H9 (cell line): Measurements from ENCODE around the gene CRHBP. TPM values are rescaled to one million over a fixed set of nuclear protein-coding genes. Genes with fewer than 3 reads are reported as not detected.

Experiments
- DNase-seq: peaks from one replicate; pipeline ENCODE4 v3.0.0-alpha.2; 2017
- H2AFZ ChIP-seq: one replicate; pipeline ENCODE4 v1.6.1; 2013; ENCODE audit warnings: mild to moderate bottlenecking, low read length, control low read depth, moderate library complexity
- H2AK5ac ChIP-seq: 2 replicates; pipeline ENCODE4 v1.6.1; 2013; ENCODE audit warnings: low read length, control low read depth, mixed read lengths; ENCODE audit not compliant: insufficient read length
- H2BK120ac ChIP-seq: one replicate; pipeline ENCODE4 v1.6.1; 2013; ENCODE audit warnings: low read depth, mild to moderate bottlenecking, low read length, control low read depth, inconsistent platforms; ENCODE audit not compliant: poor library complexity, severe bottlenecking
- H2BK12ac ChIP-seq: 2 replicates; pipeline ENCODE4 v1.6.1; 2013; ENCODE audit warnings: low read length, control low read depth, mixed read lengths, low read depth; ENCODE audit not compliant: insufficient read length
- H2BK15ac ChIP-seq: 2 replicates; pipeline ENCODE4 v1.6.1; 2013; ENCODE audit warnings: low read depth, low read length, control low read depth
- H2BK20ac ChIP-seq: one replicate; pipeline ENCODE4 v1.6.1; 2013; ENCODE audit warnings: low read depth, mild to moderate bottlenecking, low read length, control low read depth, inconsistent platforms; ENCODE audit not compliant: poor library complexity, severe bottlenecking
- H2BK5ac ChIP-seq: 2 replicates; pipeline ENCODE4 v1.6.1; 2013; ENCODE audit warnings: low read length, control low read depth, mixed read lengths; ENCODE audit not compliant: insufficient read length
- H3K14ac ChIP-seq: 2 replicates; pipeline ENCODE4 v1.6.1; 2013; ENCODE audit warnings: low read length, control low read depth; ENCODE audit not compliant: insufficient read depth
- H3K18ac ChIP-seq: 2 replicates; pipeline ENCODE4 v1.6.1; 2013; ENCODE audit warnings: low read depth, mild to moderate bottlenecking, mixed read lengths, low read length, control low read depth; ENCODE audit not compliant: insufficient read length
- H3K23ac ChIP-seq: 2 replicates; pipeline ENCODE4 v1.6.1; 2013; ENCODE audit warnings: low read length, control low read depth, mixed read lengths, low read depth; ENCODE audit not compliant: insufficient read length
- H3K23me2 ChIP-seq: 2 replicates; pipeline ENCODE4 v1.6.1; 2013; ENCODE audit warnings: low read depth, mild to moderate bottlenecking, mixed read lengths, low read length, control low read depth; ENCODE audit not compliant: insufficient read length, poor library complexity, severe bottlenecking
- H3K27ac ChIP-seq: 2 replicates; pipeline ENCODE4 v1.5.1; 2013; ENCODE audit warnings: low read length, control low read depth, mixed read lengths, low read depth; ENCODE audit not compliant: insufficient read length
- H3K27me3 ChIP-seq: 2 replicates; pipeline ENCODE4 v1.6.1; 2013; ENCODE audit warnings: low read length, control low read depth, inconsistent platforms; ENCODE audit not compliant: insufficient read depth
- H3K4ac ChIP-seq: 2 replicates; pipeline ENCODE4 v1.6.1; 2013; ENCODE audit warnings: low read depth, mild to moderate bottlenecking, control low read depth, inconsistent platforms, low read length, moderate library complexity
- H3K4me1 ChIP-seq: 2 replicates; pipeline ENCODE4 v1.6.1; 2013; ENCODE audit warnings: low read length, control low read depth, inconsistent platforms; ENCODE audit not compliant: insufficient read depth
- H3K4me2 ChIP-seq: 2 replicates; pipeline ENCODE4 v1.6.1; 2013; ENCODE audit warnings: low read length, control low read depth, mixed read lengths; ENCODE audit not compliant: insufficient read length, insufficient read depth
- H3K56ac ChIP-seq: 2 replicates; pipeline ENCODE4 v1.6.1; 2013; ENCODE audit warnings: low read depth, mild to moderate bottlenecking, mixed read lengths, low read length, control low read depth; ENCODE audit not compliant: insufficient read length
- H3K79me1 ChIP-seq: 2 replicates; pipeline ENCODE4 v1.6.1; 2013; ENCODE audit warnings: low read depth, mild to moderate bottlenecking, moderate library complexity, low read length, control low read depth, inconsistent platforms; ENCODE audit not compliant: insufficient read depth, poor library complexity, severe bottlenecking
- H3K79me2 ChIP-seq: 2 replicates; pipeline ENCODE4 v1.6.1; 2013; ENCODE audit warnings: low read length, control low read depth, inconsistent platforms; ENCODE audit not compliant: insufficient read depth
- H3K9ac ChIP-seq: 2 replicates; pipeline ENCODE4 v1.6.1; 2013; ENCODE audit warnings: low read length, control low read depth, mixed read lengths; ENCODE audit not compliant: insufficient read length; ENCODE audit errors: extremely low read depth
- H3K9me3 ChIP-seq: one replicate; pipeline ENCODE4 v1.6.1; 2013; ENCODE audit warnings: low read depth, low read length, inconsistent platforms; ENCODE audit not compliant: control insufficient read depth
- H3T11ph ChIP-seq: one replicate; pipeline ENCODE4 v1.6.1; 2013; ENCODE audit warnings: mild to moderate bottlenecking, low read length, control low read depth, inconsistent platforms
- H4K20me1 ChIP-seq: one replicate; pipeline ENCODE4 v1.6.1; 2013; ENCODE audit not compliant: control insufficient read depth, insufficient read length, insufficient read depth
- H4K5ac ChIP-seq: 2 replicates; pipeline ENCODE4 v1.6.1; 2013; ENCODE audit warnings: low read depth, mild to moderate bottlenecking, mixed read lengths, low read length, control low read depth; ENCODE audit not compliant: insufficient read length
- H4K8ac ChIP-seq: replicated peaks from 2 replicates; pipeline ENCODE4 v1.6.1; 2013; ENCODE audit warnings: low read length, control low read depth, mixed read lengths, low read depth; ENCODE audit not compliant: insufficient read length
- H4K91ac ChIP-seq: 2 replicates; pipeline ENCODE4 v1.6.1; 2013; ENCODE audit warnings: low read depth, mild to moderate bottlenecking, moderate library complexity, mixed read lengths, low read length, control low read depth; ENCODE audit not compliant: insufficient read length
- H3K27ac Mint-ChIP-seq, 3 experiments: 2 replicates in 2 of 3; 3 replicates in 1 of 3; pipeline ENCODE4 v1.8.0; 2020 to 2021; ENCODE audit warnings: mixed read lengths in 3 of 3, mild to moderate bottlenecking in 1 of 3, moderate library complexity in 1 of 3
- H3K27me3 Mint-ChIP-seq: 2 replicates; pipeline ENCODE4 v1.8.0; 2021; ENCODE audit warnings: low read depth, mild to moderate bottlenecking, moderate library complexity, mixed read lengths
- H3K36me3 Mint-ChIP-seq, 3 experiments: 2 replicates in 2 of 3; 3 replicates in 1 of 3; pipeline ENCODE4 v1.8.0; 2020 to 2021; ENCODE audit warnings: low read depth in 3 of 3, mixed read lengths in 3 of 3; ENCODE audit not compliant: insufficient read depth in 1 of 3
- H3K4me1 Mint-ChIP-seq, 2 experiments: 2 replicates each; pipeline ENCODE4 v1.8.0; 2020; ENCODE audit warnings: mixed read lengths in 2 of 2
- H3K4me3 Mint-ChIP-seq, 2 experiments: 2 replicates in 1 of 2; 3 replicates in 1 of 2; pipeline ENCODE4 v1.8.0; 2020 to 2021; ENCODE audit warnings: mild to moderate bottlenecking in 2 of 2, mixed read lengths in 2 of 2, moderate library complexity in 1 of 2
- H3K9me3 Mint-ChIP-seq, 2 experiments: 2 replicates in 1 of 2; 3 replicates in 1 of 2; pipeline ENCODE4 v1.8.0; 2020; ENCODE audit warnings: mild to moderate bottlenecking in 2 of 2, mixed read lengths in 2 of 2, moderate library complexity in 1 of 2
- CTCF ChIP-seq: fragments of 200-600 bp; sonication (generic); conservative IDR thresholded peaks from 3 replicates; pipeline ENCODE4 v1.8.0; 2021; ENCODE audit warnings: antibody characterized with exemption, mild to moderate bottlenecking
- WGBS: extraction: QIAGEN DNeasy Blood & Tissue Kit; methylation state at CpG from one replicate; pipeline ENCODE4 v1.1.7; 2013; ENCODE audit warnings: missing lambda C conversion rate, low lambda C conversion rate, mixed read lengths; ENCODE audit not compliant: insufficient read length; ENCODE audit errors: extremely low coverage; 5-methylcytosine and 5-hydroxymethylcytosine counted together
- total RNA-seq: library from RNA; stranded (reverse); gene quantifications from 2 replicates; pipeline ENCODE4 v1.2.1, GENCODE V29; 2021

Gene CRHBP
- total RNA-seq, 1 experiment from 2014 or later = not detected

GRCh38 chr5:76999451-76999850 lies 46.6 kb downstream of the CRHBP start:
- Mint-ChIP-seq H3K4me3 (no peak overlapping the region), H3K4me1 (no peaks in the 10 kb centered on the region), H3K9me3 (no peaks in the 10 kb centered on the region; a peak in 1 of 5 replicates), H3K27me3 (peaks cover 2% of the 10 kb centered on the region; the same call in 1 of the 2 replicates), H3K36me3 (no peaks in the 10 kb centered on the region), H3K27ac (no peak overlapping the region)
- Histone ChIP-seq H3K23ac (no peak overlapping the region), H2AK5ac (no peak overlapping the region), H3K79me2 (no peaks in the 10 kb centered on the region), H4K5ac (no peak overlapping the region), H3T11ph (no peak overlapping the region), H2BK12ac (no peak overlapping the region), H2BK20ac (no peak overlapping the region), H3K23me2 (no peaks in the 10 kb centered on the region), H3K4ac (no peak overlapping the region), H3K27me3 (no peaks in the 10 kb centered on the region), H3K14ac (no peak overlapping the region), H4K20me1 (no peaks in the 10 kb centered on the region), H3K4me2 (no peak overlapping the region), H3K56ac (no peak overlapping the region), H3K4me1 (no peaks in the 10 kb centered on the region), H2BK15ac (no peak overlapping the region), H3K9ac (no peak overlapping the region), H2AFZ (no peak overlapping the region), H4K8ac (no peak overlapping the region), H3K9me3 (no peaks in the 10 kb centered on the region), H3K27ac (no peak overlapping the region), H2BK5ac (no peak overlapping the region), H3K18ac (no peak overlapping the region), H2BK120ac (no peak overlapping the region), H3K79me1 (no peaks in the 10 kb centered on the region), H4K91ac (no peak overlapping the region)
- WGBS = no CpG with 5 or more reads among the region's 2 CpGs
- TF ChIP-seq CTCF = no peak
- no peak for DNase-seq
